Measurements from ENCODE around the gene SNRPF.

The SNRPF gene

DNA sequence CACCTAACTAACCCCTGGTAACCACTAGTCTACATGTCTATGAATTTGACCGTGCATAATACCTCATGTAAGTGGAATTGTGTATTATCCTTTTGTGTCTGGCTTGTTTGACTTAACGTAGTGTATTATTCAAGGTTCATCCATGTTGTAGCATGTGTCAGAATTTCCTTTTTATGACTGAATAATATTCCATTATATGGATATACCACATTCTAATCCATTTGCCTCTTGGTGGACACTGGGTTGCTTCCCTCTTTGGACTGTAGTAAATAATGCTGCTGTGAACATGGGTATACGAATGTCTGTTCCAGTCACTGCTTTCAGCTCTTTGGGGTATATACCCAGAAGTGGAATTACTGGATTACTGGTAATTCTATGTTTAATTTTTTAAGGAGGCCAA, 3.3 kb downstream of the SNRPF start:
- Histone ChIP-seq H3K27me3 (replicated peaks; ENCODE audit: control insufficient read depth, insufficient read depth, low read length) (no peaks in the 10 kb centered on the region), H3K36me3 (ENCODE audit: control insufficient read depth, insufficient read depth, low read length) (peaks cover 2% of the 10 kb centered on the region), H3K4me3 (replicated peaks; ENCODE audit: low read depth, low read length) (no peak overlapping the region)

GRCh38 chr12:95863337-95863736, 4.6 kb downstream of the SNRPF start:
- H3K27me3 ChIP-seq (replicated peaks; ENCODE audit: control insufficient read depth, insufficient read depth, low read length), result no peaks in the 10 kb centered on the region
- no peak for DNase-seq (ENCODE audit: extremely low read depth, insufficient read length)
- TF ChIP-seq, protein P1, sequence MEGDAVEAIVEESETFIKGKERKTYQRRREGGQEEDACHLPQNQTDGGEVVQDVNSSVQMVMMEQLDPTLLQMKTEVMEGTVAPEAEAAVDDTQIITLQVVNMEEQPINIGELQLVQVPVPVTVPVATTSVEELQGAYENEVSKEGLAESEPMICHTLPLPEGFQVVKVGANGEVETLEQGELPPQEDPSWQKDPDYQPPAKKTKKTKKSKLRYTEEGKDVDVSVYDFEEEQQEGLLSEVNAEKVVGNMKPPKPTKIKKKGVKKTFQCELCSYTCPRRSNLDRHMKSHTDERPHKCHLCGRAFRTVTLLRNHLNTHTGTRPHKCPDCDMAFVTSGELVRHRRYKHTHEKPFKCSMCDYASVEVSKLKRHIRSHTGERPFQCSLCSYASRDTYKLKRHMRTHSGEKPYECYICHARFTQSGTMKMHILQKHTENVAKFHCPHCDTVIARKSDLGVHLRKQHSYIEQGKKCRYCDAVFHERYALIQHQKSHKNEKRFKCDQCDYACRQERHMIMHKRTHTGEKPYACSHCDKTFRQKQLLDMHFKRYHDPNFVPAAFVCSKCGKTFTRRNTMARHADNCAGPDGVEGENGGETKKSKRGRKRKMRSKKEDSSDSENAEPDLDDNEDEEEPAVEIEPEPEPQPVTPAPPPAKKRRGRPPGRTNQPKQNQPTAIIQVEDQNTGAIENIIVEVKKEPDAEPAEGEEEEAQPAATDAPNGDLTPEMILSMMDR (IDR thresholded peaks at IDR 0.05; ENCODE audit: insufficient read depth, low read length, poor library complexity, severe bottlenecking), result no peak
- peaks cover 2% of the 10 kb centered on the region for H3K36me3 ChIP-seq (ENCODE audit: control insufficient read depth, insufficient read depth, low read length)
- H3K4me3 ChIP-seq (replicated peaks; ENCODE audit: low read depth, low read length), result no peak overlapping the region

More for the DNA sequence above, 3.3 kb downstream of the SNRPF start:
- TF ChIP-seq, protein P1 (IDR thresholded peaks at IDR 0.05; ENCODE audit: insufficient read depth, low read length, poor library complexity, severe bottlenecking), result no peak
- DNase-seq (ENCODE audit: extremely low read depth, insufficient read length), result no peak

DNA sequence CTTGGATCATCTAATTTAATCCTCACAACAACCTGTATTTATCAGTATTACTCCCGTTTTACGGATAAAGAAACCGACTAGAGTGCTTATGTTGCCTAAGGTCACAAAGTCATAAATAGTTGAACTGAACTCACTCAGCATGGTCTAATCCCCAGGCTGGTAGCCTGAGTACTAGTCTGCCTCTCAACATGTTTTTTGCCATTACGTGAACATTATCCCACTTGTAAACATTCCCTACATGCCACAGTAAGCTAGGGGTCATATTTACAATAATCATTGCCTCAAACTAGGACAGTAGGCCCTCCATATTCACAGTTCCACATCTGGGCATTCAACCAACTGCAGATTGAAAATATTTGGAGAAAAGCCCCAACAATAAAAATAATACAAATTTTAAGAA, 12.1 kb downstream of the SNRPF start:
- Histone ChIP-seq H3K4me3 (replicated peaks; ENCODE audit: low read depth, low read length) (no peak overlapping the region), H3K36me3 (ENCODE audit: control insufficient read depth, insufficient read depth, low read length) (peaks cover 4% of the 10 kb centered on the region; the same call in 1 of the 2 replicates), H3K27me3 (replicated peaks; ENCODE audit: control insufficient read depth, insufficient read depth, low read length) (no peaks in the 10 kb centered on the region)
- DNase-seq (ENCODE audit: extremely low read depth, insufficient read length), result no peak
- TF ChIP-seq, protein P1 (IDR thresholded peaks at IDR 0.05; ENCODE audit: insufficient read depth, low read length, poor library complexity, severe bottlenecking), result no peak

GRCh38 chr12:95874452-95874851, 15.7 kb downstream of the SNRPF start:
- no peak for DNase-seq (ENCODE audit: extremely low read depth, insufficient read length)
- Histone ChIP-seq H3K4me3 (replicated peaks; ENCODE audit: low read depth, low read length) (no peak overlapping the region), H3K36me3 (ENCODE audit: control insufficient read depth, insufficient read depth, low read length) (peaks cover 4% of the 10 kb centered on the region; the same call in 1 of the 2 replicates), H3K27me3 (replicated peaks; ENCODE audit: control insufficient read depth, insufficient read depth, low read length) (no peaks in the 10 kb centered on the region)
- TF ChIP-seq, protein P1 (IDR thresholded peaks at IDR 0.05; ENCODE audit: insufficient read depth, low read length, poor library complexity, severe bottlenecking), result no peak

DNA sequence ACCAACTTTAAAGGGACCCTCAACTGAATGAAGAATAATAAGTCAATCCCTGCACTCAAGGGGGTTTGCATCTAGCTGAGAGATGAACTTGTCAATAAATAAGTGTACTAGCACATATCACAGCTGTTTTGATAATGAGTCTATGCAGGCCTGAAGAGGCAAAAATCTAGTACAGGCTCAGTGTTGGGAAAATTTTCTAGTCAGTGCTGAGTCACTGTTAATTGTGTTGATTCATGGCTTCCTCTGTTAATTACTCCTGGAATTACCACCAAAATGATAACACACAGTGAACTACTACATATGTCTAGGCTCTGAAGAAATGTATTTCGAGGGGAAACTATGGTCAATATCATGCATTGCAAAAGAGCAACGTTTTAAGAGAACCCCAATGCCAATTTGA, 18.9 kb downstream of the SNRPF start:
- TF ChIP-seq, protein P1 (IDR thresholded peaks at IDR 0.05; ENCODE audit: insufficient read depth, low read length, poor library complexity, severe bottlenecking), result no peak
- Histone ChIP-seq H3K4me3 (replicated peaks; ENCODE audit: low read depth, low read length) (no peak overlapping the region), H3K36me3 (ENCODE audit: control insufficient read depth, insufficient read depth, low read length) (peaks cover 4% of the 10 kb centered on the region; the same call in 1 of the 2 replicates), H3K27me3 (replicated peaks; ENCODE audit: control insufficient read depth, insufficient read depth, low read length) (no peaks in the 10 kb centered on the region)
- DNase-seq (ENCODE audit: extremely low read depth, insufficient read length), result no peak

- H3K4me3 ChIP-seq (replicated peaks; ENCODE audit: low read depth, low read length), result no peak overlapping the region
- no peak for DNase-seq (ENCODE audit: extremely low read depth, insufficient read length)
- H3K36me3 ChIP-seq (ENCODE audit: control insufficient read depth, insufficient read depth, low read length), result no peaks in the 10 kb centered on the region
- TF ChIP-seq, protein P1 (IDR thresholded peaks at IDR 0.05; ENCODE audit: insufficient read depth, low read length, poor library complexity, severe bottlenecking), result no peak
- no peaks in the 10 kb centered on the region for H3K27me3 ChIP-seq (replicated peaks; ENCODE audit: control insufficient read depth, insufficient read depth, low read length)
These were observed 22.1 kb downstream of the SNRPF start for GRCh38 chr12:95880895-95881294.

All from GM06990 (cell line).